T-helper 1 cell treated with Interleukin-12 subunit alpha and Interleukin-12 subunit beta and Interleukin-4 antibody, amounts not matched to agents 30 μg/mL and 1 μg/mL, for 36 hours (primary cell): Measurements from ENCODE around the gene WNK1.
A peak's percentile ranks its signal among the peaks of the same experiment; 100 is the strongest.
"Not testable (repeated sequence)": the region's sequence is repeated elsewhere in the genome, so short reads cannot be mapped to it uniquely, and the experiment has no call there.

Experiments
- H3K27ac Mint-ChIP-seq: one replicate; pipeline ENCODE4 v1.8.0; 2021; ENCODE audit warnings: mild to moderate bottlenecking, mixed read lengths
- H3K27me3 Mint-ChIP-seq: one replicate; pipeline ENCODE4 v1.8.0; 2021; ENCODE audit warnings: low read depth, mixed read lengths
- H3K36me3 Mint-ChIP-seq: one replicate; pipeline ENCODE4 v1.8.0; 2021; ENCODE audit warnings: low read depth, mixed read lengths
- H3K4me1 Mint-ChIP-seq: one replicate; pipeline ENCODE4 v1.8.0; 2021; ENCODE audit warnings: low read depth, mixed read lengths
- H3K4me3 Mint-ChIP-seq: one replicate; pipeline ENCODE4 v1.8.0; 2021; ENCODE audit warnings: mild to moderate bottlenecking, moderate library complexity, mixed read lengths
- H3K9me3 Mint-ChIP-seq: one replicate; pipeline ENCODE4 v1.8.0; 2021; ENCODE audit warnings: mixed read lengths

The WNK1 gene

DNA sequence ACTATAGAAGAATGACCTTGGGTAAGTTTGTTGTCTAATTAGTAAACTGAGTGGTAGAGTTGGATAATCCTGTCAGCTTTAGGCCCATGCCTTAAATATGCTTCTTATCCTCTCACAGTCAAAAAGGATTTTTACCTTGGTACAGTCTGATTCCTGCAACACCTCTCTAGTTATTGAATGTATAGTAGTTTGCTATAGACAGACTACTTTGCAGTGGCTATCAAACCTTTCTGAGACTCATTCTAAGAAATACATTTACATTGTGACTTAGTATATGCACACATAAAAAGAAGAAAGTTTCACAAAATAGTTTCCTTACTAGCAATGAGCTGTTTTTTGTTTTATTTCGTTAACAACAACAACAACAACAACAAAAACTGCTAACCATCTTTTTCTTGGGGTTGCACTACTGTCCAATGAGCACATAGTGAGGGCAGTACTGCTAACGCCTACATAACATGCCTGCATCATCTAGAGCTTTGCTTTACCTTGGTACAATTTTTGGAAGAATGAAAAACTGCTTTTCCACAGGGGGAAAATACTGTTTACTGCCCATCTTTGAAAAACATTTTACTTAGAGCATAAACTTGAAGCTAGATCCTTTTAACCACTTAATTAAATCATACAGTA lies 28.5 kb downstream of the WNK1 start:
- H3K4me3 Mint-ChIP-seq = no peak overlapping the region
- H3K9me3 Mint-ChIP-seq = no peaks in the 10 kb centered on the region
- H3K36me3 Mint-ChIP-seq = peaks cover 3% of the 10 kb centered on the region
- H3K27me3 Mint-ChIP-seq = no peaks in the 10 kb centered on the region
- H3K27ac Mint-ChIP-seq = no peak overlapping the region
- peaks cover 35% of the 10 kb centered on the region for H3K4me1 Mint-ChIP-seq

GRCh38 chr12:785706-786105 lies 33.3 kb downstream of the WNK1 start:
- Mint-ChIP-seq H3K9me3 (no peaks in the 10 kb centered on the region), H3K4me3 (no peak overlapping the region), H3K27me3 (no peaks in the 10 kb centered on the region), H3K36me3 (peaks cover 1% of the 10 kb centered on the region), H3K4me1 (peaks cover 32% of the 10 kb centered on the region), H3K27ac (no peak overlapping the region)

- no peaks in the 10 kb centered on the region for H3K27me3 Mint-ChIP-seq
- no peak overlapping the region for H3K4me3 Mint-ChIP-seq
- H3K36me3 Mint-ChIP-seq = peaks cover 9% of the 10 kb centered on the region
- peaks cover 42% of the 10 kb centered on the region for H3K4me1 Mint-ChIP-seq
- no peak overlapping the region for H3K27ac Mint-ChIP-seq
- H3K9me3 Mint-ChIP-seq = no peaks in the 10 kb centered on the region
Observed at GRCh38 chr12:788288-788687, 35.9 kb downstream of the WNK1 start.

GRCh38 chr12:788762-789161 lies 36.4 kb downstream of the WNK1 start:
- peaks cover 43% of the 10 kb centered on the region for H3K4me1 Mint-ChIP-seq

DNA sequence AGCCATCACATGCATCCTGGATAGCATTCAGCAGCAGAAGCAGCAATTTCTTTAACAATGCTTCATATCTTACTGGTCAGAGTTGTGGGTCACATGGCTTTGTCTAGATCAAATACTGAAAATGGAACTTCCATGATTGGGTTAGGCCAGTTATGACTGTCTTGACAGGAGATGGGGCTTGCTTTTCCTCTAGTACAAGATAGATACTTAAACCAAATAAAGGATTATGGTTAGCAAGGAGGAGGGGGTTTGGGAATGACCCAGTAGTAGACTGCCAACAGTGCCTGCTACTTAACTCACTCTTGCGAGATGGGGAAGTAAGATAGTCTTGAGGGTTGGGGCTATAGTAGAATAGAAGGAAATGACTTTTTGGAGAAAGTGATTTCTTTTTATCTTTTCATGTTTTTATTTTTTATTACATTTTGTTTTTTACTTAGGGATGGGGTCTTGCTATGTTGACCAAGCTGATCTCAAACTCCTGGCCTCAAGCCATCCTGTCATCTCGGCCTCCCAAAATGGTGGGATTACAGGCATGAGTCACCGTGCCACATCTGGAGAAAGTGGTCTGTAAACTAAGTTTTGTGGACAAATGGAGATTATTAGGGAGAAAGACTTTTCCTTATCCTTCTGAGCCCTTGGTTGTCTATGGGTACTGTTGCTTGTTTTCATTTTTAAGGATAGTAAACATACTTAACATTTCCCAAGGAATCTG lies 37.6 kb downstream of the WNK1 start:
- Mint-ChIP-seq H3K4me3 (no peak overlapping the region), H3K36me3 (peaks cover 15% of the 10 kb centered on the region), H3K9me3 (no peaks in the 10 kb centered on the region), H3K27me3 (no peaks in the 10 kb centered on the region), H3K4me1 (peaks cover 46% of the 10 kb centered on the region), H3K27ac (no peak overlapping the region)

More at GRCh38 chr12:788762-789161, 36.4 kb downstream of the WNK1 start:
- not testable (repeated sequence) for H3K9me3 Mint-ChIP-seq, H3K36me3 Mint-ChIP-seq, H3K4me3 Mint-ChIP-seq, H3K27ac Mint-ChIP-seq, H3K27me3 Mint-ChIP-seq

DNA sequence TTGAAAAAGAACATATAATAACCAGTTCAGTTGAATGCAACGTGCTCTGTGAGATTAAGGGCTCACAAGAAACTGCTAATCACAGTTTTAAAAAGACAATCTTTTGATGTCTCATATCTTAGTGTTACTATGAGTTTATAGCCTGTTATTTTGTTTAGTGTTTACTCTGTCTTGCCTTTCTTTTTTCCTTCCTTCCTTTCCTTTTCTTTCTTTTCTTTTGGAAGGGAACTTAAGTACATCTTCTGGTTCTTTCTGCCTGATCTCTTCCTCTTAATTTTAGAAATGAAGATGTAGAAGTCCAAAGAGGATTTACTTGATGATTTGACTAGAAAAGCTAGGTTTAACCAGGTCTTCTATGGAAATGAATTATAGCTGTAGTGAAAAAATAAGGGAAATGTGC lies 38.2 kb downstream of the WNK1 start:
- peaks cover 52% of the 10 kb centered on the region for H3K4me1 Mint-ChIP-seq

GRCh38 chr12:793037-793436 lies 40.7 kb downstream of the WNK1 start:
- Mint-ChIP-seq H3K27ac (no peak overlapping the region), H3K36me3 (peaks cover 23% of the 10 kb centered on the region), H3K4me1 (peaks cover 53% of the 10 kb centered on the region), H3K27me3 (no peaks in the 10 kb centered on the region), H3K4me3 (no peak overlapping the region), H3K9me3 (no peaks in the 10 kb centered on the region)

More for the DNA sequence above, 38.2 kb downstream of the WNK1 start:
- Mint-ChIP-seq H3K9me3 (no peaks in the 10 kb centered on the region), H3K27me3 (no peaks in the 10 kb centered on the region), H3K36me3 (peaks cover 21% of the 10 kb centered on the region), H3K4me3 (no peak overlapping the region), H3K27ac (no peak overlapping the region)

DNA sequence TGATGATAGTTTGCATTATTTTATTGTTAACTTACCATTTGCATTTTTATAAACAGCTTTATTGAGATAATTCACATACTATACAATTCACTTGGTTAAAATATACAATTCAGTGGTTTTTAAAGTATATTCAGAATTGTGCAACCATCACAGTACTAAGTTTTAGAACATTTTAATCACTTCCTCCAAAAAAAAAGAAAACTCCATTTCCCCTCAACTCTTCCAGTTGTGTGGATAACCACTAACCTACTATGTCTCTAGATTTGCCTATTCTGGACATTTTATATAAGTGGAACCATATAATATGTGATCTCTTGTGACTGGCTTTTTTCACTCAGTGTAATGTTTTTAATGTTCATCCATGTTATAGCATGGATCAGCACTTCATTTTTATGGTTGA lies 41.3 kb downstream of the WNK1 start:
- no peaks in the 10 kb centered on the region for H3K9me3 Mint-ChIP-seq
- H3K36me3 Mint-ChIP-seq = peaks cover 24% of the 10 kb centered on the region
- no peak overlapping the region for H3K4me3 Mint-ChIP-seq
- H3K27me3 Mint-ChIP-seq = no peaks in the 10 kb centered on the region
- no peak overlapping the region for H3K27ac Mint-ChIP-seq
- H3K4me1 Mint-ChIP-seq = peaks cover 53% of the 10 kb centered on the region

GRCh38 chr12:795305-795704 lies 42.9 kb downstream of the WNK1 start:
- Mint-ChIP-seq H3K4me1 (peaks cover 43% of the 10 kb centered on the region), H3K27ac (peak overlapping the region; percentile 60), H3K36me3 (peaks cover 26% of the 10 kb centered on the region), H3K4me3 (no peak overlapping the region), H3K9me3 (no peaks in the 10 kb centered on the region), H3K27me3 (no peaks in the 10 kb centered on the region)

- Mint-ChIP-seq H3K4me3 (no peak overlapping the region), H3K27ac (no peak overlapping the region), H3K27me3 (no peaks in the 10 kb centered on the region), H3K4me1 (peaks cover 40% of the 10 kb centered on the region), H3K36me3 (peaks cover 8% of the 10 kb centered on the region), H3K9me3 (no peaks in the 10 kb centered on the region)
Observed at GRCh38 chr12:800401-800800, 48.0 kb downstream of the WNK1 start.

DNA sequence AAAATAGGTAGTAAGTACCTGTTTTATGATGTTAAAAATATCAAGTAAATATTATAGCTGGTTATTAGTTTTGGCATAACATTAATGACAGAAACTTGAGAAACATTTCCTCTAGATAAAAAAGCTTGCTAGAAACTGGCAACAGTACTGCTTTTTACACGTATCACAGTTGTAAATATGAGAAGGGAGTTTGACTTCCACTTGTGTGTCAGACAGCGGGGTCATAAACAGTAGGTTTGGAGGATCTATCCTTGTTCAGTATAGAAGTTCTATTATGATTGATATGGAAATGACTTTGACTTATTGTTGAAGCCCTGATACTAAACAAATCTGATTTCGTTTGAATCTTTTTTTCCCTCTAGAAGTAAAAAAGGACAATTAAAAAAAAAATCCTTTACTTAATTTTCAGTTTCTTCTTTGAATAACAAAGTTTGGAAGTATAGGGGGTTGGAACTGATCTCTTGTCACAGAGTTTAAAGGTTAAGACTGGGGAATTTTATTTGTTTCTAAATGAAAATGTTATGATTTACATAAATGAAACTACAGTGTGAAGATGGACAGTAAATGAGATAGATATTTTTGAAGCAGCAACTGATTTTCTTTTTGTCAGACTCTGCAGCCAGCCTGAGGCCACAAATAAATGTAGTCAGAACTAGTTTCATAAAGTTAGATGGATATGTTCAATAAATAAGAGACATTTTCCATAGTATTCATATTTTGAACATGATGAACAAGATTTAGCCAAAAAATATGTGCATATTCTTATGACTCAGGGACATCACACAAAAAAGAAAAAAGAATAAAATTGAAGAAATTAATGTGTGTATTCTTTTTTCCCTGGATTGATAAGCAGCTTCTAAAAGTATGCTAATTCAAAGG lies 50.1 kb downstream of the WNK1 start:
- H3K4me3 Mint-ChIP-seq = no peak overlapping the region
- no peak overlapping the region for H3K27ac Mint-ChIP-seq
- H3K9me3 Mint-ChIP-seq = no peaks in the 10 kb centered on the region
- H3K27me3 Mint-ChIP-seq = no peaks in the 10 kb centered on the region
- H3K4me1 Mint-ChIP-seq = peaks cover 47% of the 10 kb centered on the region
- H3K36me3 Mint-ChIP-seq = peaks cover 3% of the 10 kb centered on the region

- Mint-ChIP-seq H3K36me3 (no peaks in the 10 kb centered on the region), H3K9me3 (no peaks in the 10 kb centered on the region), H3K4me3 (no peak overlapping the region), H3K27ac (no peak overlapping the region), H3K27me3 (no peaks in the 10 kb centered on the region), H3K4me1 (peaks cover 54% of the 10 kb centered on the region)
Observed at GRCh38 chr12:805022-805632, 52.7 kb downstream of the WNK1 start.

DNA sequence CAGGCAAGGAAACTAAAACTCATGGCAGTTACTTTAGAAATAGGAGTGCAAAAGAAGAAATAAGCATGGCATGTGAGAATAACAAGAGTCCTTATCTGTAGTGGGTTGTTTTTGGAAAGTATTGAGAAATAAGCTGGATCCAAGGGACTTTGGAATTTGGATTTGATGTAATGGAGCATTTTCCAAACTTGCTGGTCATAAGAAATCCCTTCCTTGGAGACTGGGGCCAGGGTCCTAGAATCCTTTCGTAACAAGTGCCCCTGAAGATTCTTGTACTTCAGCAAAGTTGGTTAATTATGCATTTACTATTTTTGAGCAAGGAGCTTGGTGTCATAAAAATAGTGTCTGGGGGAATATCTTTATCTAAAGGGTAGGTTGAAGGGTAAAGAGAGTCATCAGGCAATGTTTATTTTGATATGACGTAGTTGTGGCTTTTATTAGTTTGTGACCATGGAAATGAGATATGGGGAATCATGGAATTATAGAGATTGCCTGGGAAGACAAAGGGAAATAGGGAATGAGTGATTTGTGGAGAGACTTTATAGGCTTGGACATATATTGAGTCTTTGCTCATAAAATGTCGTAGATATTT lies 53.9 kb downstream of the WNK1 start:
- Mint-ChIP-seq H3K27ac (peak overlapping the region; percentile 2), H3K4me1 (peaks cover 55% of the 10 kb centered on the region), H3K4me3 (no peak overlapping the region), H3K27me3 (no peaks in the 10 kb centered on the region), H3K9me3 (no peaks in the 10 kb centered on the region), H3K36me3 (no peaks in the 10 kb centered on the region)

GRCh38 chr12:807041-807735 lies 54.8 kb downstream of the WNK1 start:
- peak overlapping the region; percentile 65 for H3K27ac Mint-ChIP-seq
- no peaks in the 10 kb centered on the region for H3K9me3 Mint-ChIP-seq
- H3K4me1 Mint-ChIP-seq = peaks cover 56% of the 10 kb centered on the region
- no peaks in the 10 kb centered on the region for H3K36me3 Mint-ChIP-seq
- no peaks in the 10 kb centered on the region for H3K27me3 Mint-ChIP-seq
- H3K4me3 Mint-ChIP-seq = peak overlapping the region; percentile 53
